Astrocyte of the hippocampus (primary cell): Measurements from ENCODE around the gene ITPKA.

ENCODE experiments used
- DNase-seq: peaks from one replicate; pipeline ENCODE4 v3.0.0; 2011; ENCODE audit warnings: low read depth, low spot score

The ITPKA gene

DNA sequence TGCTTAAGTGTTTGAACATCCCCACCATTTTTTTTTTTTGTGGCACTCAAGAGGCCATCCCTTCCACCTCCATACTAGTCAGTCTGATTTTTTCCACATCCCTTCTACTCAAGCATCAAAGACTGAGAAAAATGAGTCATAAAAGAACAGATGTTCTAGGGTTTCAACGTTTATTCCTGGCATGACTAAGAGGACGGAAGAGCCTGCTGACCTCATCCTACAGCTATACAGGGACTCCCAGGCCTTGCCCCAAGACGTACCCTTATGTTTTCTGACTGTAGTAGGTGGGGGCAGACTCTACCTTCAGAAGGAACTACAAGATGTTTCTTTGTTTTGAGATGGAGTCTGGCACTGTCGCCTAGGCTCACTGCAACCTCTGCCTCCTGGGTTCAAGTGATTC, 3.3 kb upstream of the ITPKA start:
- DNase-seq = peak; percentile 72

GRCh38 chr15:41491889-41492288, 1.8 kb upstream of the ITPKA start:
- no peak for DNase-seq

DNA sequence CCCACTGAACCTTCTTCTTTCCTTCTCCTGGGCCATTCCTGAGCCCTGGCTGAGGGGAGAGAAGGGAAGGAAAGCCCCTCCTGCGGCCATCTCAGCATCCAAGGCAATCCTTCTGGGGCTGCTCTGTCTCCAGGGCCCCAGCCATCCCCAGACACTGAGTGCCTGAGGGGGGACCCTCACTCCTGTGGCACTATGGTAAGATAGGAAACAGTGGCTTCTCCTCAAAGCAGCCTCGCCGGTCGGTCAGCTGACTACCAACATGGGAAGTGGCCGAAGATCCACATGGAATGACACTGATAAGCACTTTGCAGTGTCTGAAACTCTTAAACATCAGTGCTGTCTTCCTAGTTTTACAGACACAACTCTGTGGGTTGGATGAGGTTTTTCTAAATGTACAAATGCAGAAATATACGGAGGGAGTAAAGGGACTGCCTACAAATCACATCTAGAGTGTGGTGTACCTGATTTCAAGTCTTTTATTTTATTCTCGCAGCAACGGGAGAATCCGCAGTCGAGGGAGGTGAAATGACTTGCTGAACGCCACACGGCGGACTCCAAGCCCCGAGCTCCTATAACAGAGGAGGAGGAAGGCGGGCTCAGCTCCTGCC, 973 bp upstream of the ITPKA start:
- no peak for DNase-seq

DNA sequence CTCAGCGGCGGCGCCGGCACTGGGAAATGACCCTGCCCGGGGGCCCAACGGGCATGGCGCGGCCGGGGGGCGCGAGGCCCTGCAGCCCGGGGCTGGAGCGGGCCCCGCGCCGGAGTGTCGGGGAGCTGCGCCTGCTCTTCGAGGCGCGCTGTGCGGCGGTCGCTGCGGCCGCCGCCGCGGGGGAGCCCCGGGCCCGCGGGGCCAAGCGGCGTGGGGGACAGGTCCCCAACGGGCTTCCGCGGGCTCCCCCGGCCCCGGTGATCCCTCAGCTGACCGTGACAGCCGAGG, 172 bp downstream of the ITPKA start:
- DNase-seq = no peak

GRCh38 chr15:41494190-41494921, 682 bp downstream of the ITPKA start:
- peak; percentile 40 for DNase-seq

- DNase-seq = peak; percentile 33
These were observed 1.5 kb downstream of the ITPKA start for GRCh38 chr15:41494922-41495735.

GRCh38 chr15:41495736-41496599, 2.3 kb downstream of the ITPKA start:
- DNase-seq = peak; percentile 20

- no peak for DNase-seq
These were observed 5.0 kb downstream of the ITPKA start for GRCh38 chr15:41498657-41499056.

GRCh38 chr15:41499109-41499851, 5.6 kb downstream of the ITPKA start:
- no peak for DNase-seq

GRCh38 chr15:41501191-41501917, 7.7 kb downstream of the ITPKA start:
- DNase-seq = peak; percentile 57

- peak; percentile 27 for DNase-seq
These were observed 8.5 kb downstream of the ITPKA start for GRCh38 chr15:41501931-41502794.

DNA sequence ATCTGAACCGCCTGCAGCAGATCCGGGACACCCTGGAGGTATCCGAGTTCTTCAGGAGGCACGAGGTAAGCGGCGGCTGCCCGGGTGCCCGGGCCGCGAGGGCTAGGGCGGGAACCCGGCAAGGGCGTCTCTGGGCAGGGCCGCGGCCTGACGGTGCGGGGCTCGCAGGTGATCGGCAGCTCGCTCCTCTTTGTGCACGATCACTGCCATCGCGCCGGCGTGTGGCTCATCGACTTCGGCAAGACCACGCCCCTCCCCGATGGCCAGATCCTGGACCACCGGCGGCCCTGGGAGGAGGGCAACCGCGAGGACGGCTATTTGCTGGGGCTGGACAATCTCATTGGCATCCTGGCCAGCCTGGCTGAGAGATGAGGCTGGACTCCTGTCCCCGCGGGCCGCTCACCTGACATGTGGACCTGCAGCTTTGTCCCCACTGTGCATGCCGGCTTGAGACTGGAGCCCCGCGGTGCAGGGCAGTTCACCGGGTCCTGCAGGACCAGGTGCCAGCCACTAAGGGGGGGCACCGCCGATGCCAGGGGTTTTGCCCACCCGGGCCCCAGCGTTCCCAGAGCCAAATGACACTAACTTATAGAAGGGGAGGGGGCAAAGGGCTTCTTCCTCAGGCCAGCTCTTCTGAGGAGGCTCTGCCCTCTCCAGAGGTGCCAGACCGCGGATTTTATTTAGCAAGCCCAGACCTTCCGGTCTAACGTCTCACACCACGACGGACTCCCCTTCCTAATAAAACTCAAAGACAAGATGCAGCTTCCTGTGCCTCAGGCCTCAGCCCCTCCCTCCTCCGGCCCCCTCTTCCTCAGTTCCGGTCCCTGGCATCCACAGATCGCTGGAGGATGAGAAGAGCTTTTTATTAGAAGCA, 9.4 kb downstream of the ITPKA start:
- DNase-seq = no peak

DNA sequence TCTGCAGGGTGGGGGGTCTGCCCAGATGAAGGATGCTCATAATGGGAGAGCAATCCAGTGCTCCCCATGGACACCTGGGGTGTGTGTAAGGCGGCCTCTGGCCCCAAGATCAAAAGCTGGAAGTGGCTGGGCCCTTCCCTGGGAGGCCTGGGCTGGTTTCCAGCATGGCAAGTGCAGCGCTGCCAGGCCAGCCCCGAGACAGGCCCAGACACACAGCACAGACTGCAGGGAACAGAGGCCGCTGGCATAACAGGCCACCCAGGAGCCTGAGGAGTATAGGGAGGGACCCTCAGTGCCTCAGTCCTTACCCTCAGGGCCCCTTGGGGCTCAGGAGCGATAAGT, 10.0 kb downstream of the ITPKA start:
- peak; percentile 23 for DNase-seq

GRCh38 chr15:41504751-41505492, 11.2 kb downstream of the ITPKA start:
- DNase-seq = no peak

- no peak for DNase-seq
These were observed 12.1 kb downstream of the ITPKA start for GRCh38 chr15:41505776-41506175.

- DNase-seq = no peak
These were observed 13.2 kb downstream of the ITPKA start for GRCh38 chr15:41506796-41507341.

- DNase-seq = no peak
These were observed 14.2 kb downstream of the ITPKA start for GRCh38 chr15:41507820-41508290.
